Measurements from ENCODE around the gene HOXB9.

DNA sequence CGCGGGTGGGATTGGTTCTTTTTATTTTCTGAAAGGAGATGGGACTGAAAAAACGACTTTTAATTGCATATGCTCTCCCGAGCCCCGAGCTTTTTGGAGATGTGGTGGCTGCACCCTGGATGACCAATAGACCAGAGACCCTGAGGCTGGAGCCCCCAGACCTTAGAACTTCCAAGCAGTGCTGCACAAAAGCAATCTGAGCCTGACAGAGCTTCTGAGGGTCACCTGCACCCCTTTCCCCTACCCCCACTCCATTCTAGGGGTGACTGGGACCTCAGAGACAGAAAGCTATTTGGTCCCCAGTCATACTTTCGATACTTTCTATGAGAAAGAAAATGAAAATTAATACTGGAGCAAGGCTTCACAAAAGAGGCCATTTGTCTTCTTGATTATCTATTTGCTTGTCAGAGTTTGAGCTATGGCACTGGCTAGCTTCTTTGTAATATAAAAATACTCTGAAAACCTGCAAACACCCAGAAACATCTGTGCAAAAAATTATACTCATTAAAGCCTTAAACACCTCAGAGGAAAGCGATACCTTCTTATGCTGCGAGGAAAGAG, 51.6 kb downstream of the HOXB9 start:
- TF ChIP-seq, protein P1, sequence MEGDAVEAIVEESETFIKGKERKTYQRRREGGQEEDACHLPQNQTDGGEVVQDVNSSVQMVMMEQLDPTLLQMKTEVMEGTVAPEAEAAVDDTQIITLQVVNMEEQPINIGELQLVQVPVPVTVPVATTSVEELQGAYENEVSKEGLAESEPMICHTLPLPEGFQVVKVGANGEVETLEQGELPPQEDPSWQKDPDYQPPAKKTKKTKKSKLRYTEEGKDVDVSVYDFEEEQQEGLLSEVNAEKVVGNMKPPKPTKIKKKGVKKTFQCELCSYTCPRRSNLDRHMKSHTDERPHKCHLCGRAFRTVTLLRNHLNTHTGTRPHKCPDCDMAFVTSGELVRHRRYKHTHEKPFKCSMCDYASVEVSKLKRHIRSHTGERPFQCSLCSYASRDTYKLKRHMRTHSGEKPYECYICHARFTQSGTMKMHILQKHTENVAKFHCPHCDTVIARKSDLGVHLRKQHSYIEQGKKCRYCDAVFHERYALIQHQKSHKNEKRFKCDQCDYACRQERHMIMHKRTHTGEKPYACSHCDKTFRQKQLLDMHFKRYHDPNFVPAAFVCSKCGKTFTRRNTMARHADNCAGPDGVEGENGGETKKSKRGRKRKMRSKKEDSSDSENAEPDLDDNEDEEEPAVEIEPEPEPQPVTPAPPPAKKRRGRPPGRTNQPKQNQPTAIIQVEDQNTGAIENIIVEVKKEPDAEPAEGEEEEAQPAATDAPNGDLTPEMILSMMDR (IDR thresholded peaks at IDR 0.05; ENCODE audit: low read length): no peak
- TF ChIP-seq EZH2 (IDR thresholded peaks at IDR 0.05; ENCODE audit: borderline replicate concordance, low read length): no peak

Measured in OCI-LY1 (cell line).